Stimulated activated CD8-positive, alpha-beta memory T cell treated with anti-CD3 and anti-CD28 coated beads, Interleukin-15, amount 100 ng/mL, for 1 hour (primary cell): ENCODE measurements around the gene PUM2.

Experiments
- DNase-seq: peaks from one replicate; pipeline ENCODE4 v3.0.0-alpha.2; 2020; ENCODE audit warnings: low read depth

PUM2 gene

DNA sequence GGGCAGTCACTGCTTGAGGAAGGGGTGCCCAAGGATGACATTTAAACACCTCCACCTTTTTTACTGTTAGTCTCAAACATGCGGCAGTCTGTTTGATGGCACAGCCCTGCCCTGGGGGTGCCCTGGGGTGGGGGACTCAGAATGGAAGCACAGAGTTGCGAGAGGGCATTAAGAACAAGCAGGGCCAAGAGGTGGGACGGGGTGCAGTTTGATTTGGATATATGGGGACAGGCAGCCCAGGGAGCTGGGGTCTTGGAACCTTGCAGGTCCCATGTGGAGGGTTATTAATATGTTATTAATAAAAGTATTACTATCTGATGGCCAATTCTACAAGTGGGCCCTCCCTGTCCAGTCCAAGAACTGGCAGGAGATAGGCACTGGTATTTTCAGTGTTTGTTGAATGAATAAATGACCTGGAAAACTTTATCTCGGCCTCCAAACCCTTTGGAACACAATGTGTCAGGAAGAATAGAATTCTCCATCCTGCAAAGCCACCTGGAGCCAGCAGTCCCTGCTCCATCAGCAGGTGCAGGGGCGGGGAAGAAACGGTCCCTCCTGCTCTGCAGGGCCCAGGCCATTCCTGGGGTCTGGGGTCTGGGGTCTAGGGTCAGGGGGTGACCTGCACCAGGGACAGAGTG lies 150.9 kb downstream of the PUM2 start:
- DNase-seq: no peak

DNA sequence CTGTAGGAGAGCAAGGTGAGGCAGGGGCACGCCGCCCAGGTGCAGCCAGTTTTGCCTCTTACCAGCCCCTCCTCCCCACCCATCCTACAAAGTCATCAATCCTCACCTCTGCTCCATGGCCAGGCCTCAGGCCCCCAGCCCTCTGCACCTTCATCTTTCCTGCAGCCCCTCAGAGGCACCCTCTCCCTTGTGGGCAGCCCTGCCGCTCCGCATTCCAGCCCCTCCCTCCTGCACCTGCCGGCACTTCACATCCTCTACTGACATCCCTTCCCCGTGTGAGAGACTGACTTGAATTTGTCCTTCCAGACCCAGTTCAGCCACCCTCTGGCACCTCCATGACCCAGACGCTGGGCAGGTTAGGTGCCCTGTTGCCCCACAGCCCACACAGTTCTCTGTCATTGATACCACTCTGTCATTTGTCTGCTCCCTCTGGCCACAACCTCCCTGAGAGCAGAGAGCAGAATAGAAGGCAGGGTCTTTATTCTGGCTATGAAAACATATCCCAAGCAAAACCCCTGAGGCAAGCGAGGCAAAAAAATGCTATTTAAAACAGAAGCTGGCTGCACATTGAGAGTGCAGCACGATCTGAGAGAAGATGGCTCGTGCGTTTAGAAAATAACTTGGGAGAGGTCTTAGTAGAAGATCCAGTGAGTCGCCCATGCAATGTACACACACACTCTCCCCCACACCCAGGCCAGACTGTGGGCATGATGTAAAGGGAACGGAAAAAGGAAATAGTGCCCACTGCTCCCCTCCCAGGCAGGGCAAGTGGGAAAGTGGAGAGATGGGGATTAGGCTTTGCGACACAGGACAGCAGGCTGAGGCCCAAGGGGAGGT lies 151.6 kb downstream of the PUM2 start:
- no peak for DNase-seq
